Mesenchymal stem cell (in vitro differentiated cells and primary cell): ENCODE results near the gene PDZK1IP1.
"Not testable (repeated sequence)": the region's sequence is repeated elsewhere in the genome, so short reads cannot be mapped to it uniquely, and the experiment has no call there.

Source experiments
- DNase-seq: peaks from one replicate; pipeline ENCODE4 v3.0.0-alpha.2; 2013
- H2AFZ ChIP-seq: one replicate; pipeline ENCODE4 v1.6.1; 2013; ENCODE audit warnings: low read depth, mild to moderate bottlenecking, control low read depth, inconsistent platforms, low read length, moderate library complexity
- H2AK5ac ChIP-seq: 2 replicates; pipeline ENCODE4 v1.6.1; 2013; ENCODE audit warnings: low read length, moderate library complexity, mild to moderate bottlenecking, inconsistent platforms; ENCODE audit not compliant: severe bottlenecking
- H2BK120ac ChIP-seq: one replicate; pipeline ENCODE4 v1.6.1; 2013; ENCODE audit warnings: low read depth, mild to moderate bottlenecking, inconsistent platforms, low read length, moderate library complexity
- H2BK12ac ChIP-seq, 2 experiments: one replicate each; pipeline ENCODE4 v1.6.1; 2013; ENCODE audit warnings: inconsistent platforms in 2 of 2, low read length in 2 of 2, mild to moderate bottlenecking in 2 of 2, moderate library complexity in 2 of 2, control low read depth in 1 of 2
- H2BK15ac ChIP-seq: one replicate; pipeline ENCODE4 v1.6.1; 2013; ENCODE audit warnings: mild to moderate bottlenecking, low read depth, inconsistent platforms; ENCODE audit not compliant: poor library complexity, severe bottlenecking
- H2BK5ac ChIP-seq: 2 replicates; pipeline ENCODE4 v1.6.1; 2013; ENCODE audit warnings: low read depth, mild to moderate bottlenecking, low read length, control low read depth, inconsistent platforms; ENCODE audit not compliant: poor library complexity, severe bottlenecking
- H3K14ac ChIP-seq, 2 experiments: one replicate each; pipeline ENCODE4 v1.6.1; 2013; ENCODE audit warnings: inconsistent platforms in 2 of 2, low read length in 2 of 2, control low read depth in 1 of 2, mild to moderate bottlenecking in 1 of 2, moderate library complexity in 1 of 2
- H3K18ac ChIP-seq, 2 experiments: one replicate each; pipeline ENCODE4 v1.6.1; 2013; ENCODE audit warnings: inconsistent platforms in 2 of 2, low read length in 2 of 2, control low read depth in 1 of 2, low read depth in 1 of 2, mild to moderate bottlenecking in 1 of 2
- H3K23ac ChIP-seq, 2 experiments: one replicate each; pipeline ENCODE4 v1.6.1; 2013; ENCODE audit warnings: inconsistent platforms in 2 of 2, low read length in 2 of 2, mild to moderate bottlenecking in 2 of 2, moderate library complexity in 2 of 2, control low read depth in 1 of 2
- H3K27ac ChIP-seq: 2 replicates; pipeline ENCODE4 v1.5.1; 2013; ENCODE audit warnings: mild to moderate bottlenecking, moderate library complexity, low read length, control low read depth, inconsistent platforms; ENCODE audit not compliant: poor library complexity, severe bottlenecking
- H3K27me3 ChIP-seq, 2 experiments: 2 replicates each; pipeline versions ENCODE4 v1.6.1 to v1.7.0; 2013; ENCODE audit warnings: low read length in 2 of 2, mild to moderate bottlenecking in 2 of 2, moderate library complexity in 2 of 2, control low read depth in 1 of 2, inconsistent platforms in 1 of 2; ENCODE audit not compliant: control insufficient read depth in 1 of 2, insufficient read depth in 1 of 2
- H3K36me3 ChIP-seq, 2 experiments: 2 replicates each; pipeline versions ENCODE4 v1.6.1 to v1.7.0; 2013; ENCODE audit warnings: low read length in 2 of 2, control low read depth in 1 of 2, inconsistent platforms in 1 of 2, low read depth in 1 of 2, mild to moderate bottlenecking in 1 of 2; ENCODE audit not compliant: insufficient read depth in 2 of 2, control insufficient read depth in 1 of 2
- H3K4ac ChIP-seq, 2 experiments: one replicate each; pipeline ENCODE4 v1.6.1; 2013; ENCODE audit warnings: inconsistent platforms in 2 of 2, low read length in 2 of 2, mild to moderate bottlenecking in 2 of 2, moderate library complexity in 2 of 2, control low read depth in 1 of 2, low read depth in 1 of 2
- H3K4me1 ChIP-seq: 2 replicates; pipeline ENCODE4 v1.6.1; 2013; ENCODE audit warnings: low read depth, low read length, control low read depth; ENCODE audit not compliant: control insufficient read depth, insufficient read depth
- H3K4me2 ChIP-seq: 2 replicates; pipeline ENCODE4 v1.6.1; 2013; ENCODE audit warnings: low read length, mild to moderate bottlenecking, inconsistent platforms; ENCODE audit not compliant: poor library complexity, severe bottlenecking
- H3K4me3 ChIP-seq, 2 experiments: 2 replicates each; pipeline versions ENCODE4 v1.5.1 to v1.7.0; 2013; ENCODE audit warnings: low read length in 2 of 2, mild to moderate bottlenecking in 2 of 2, control low read depth in 1 of 2, low read depth in 1 of 2; ENCODE audit not compliant: insufficient read depth in 1 of 2
- H3K79me1 ChIP-seq: replicated peaks from 2 replicates; pipeline ENCODE4 v1.6.1; 2013; ENCODE audit warnings: mild to moderate bottlenecking, control low read depth, low read length, inconsistent platforms; ENCODE audit not compliant: poor library complexity, severe bottlenecking
- H3K9ac ChIP-seq: 2 replicates; pipeline ENCODE4 v1.7.0; 2013; ENCODE audit warnings: mild to moderate bottlenecking, low read length, moderate library complexity
- H3K9me3 ChIP-seq: 2 replicates; pipeline ENCODE4 v1.7.0; 2013; ENCODE audit warnings: mild to moderate bottlenecking, low read length; ENCODE audit not compliant: control insufficient read depth
- H4K8ac ChIP-seq: one replicate; pipeline ENCODE4 v1.6.1; 2013; ENCODE audit warnings: inconsistent platforms, mild to moderate bottlenecking, low read length, moderate library complexity
- H4K91ac ChIP-seq: one replicate; pipeline ENCODE4 v1.6.1; 2013; ENCODE audit warnings: mild to moderate bottlenecking, low read length, inconsistent platforms
- WGBS: methylation state at CpG from one replicate; pipeline ENCODE4 v1.1.7; 2013; ENCODE audit warnings: mixed read lengths; 5-methylcytosine and 5-hydroxymethylcytosine counted together

The PDZK1IP1 gene

GRCh38 chr1:47147047-47147785 is 42.6 kb downstream of the PDZK1IP1 start:
- H4K8ac ChIP-seq = no peak overlapping the region
- H2AK5ac ChIP-seq = no peak overlapping the region
- no peaks in the 10 kb centered on the region for H3K79me1 ChIP-seq
- 59% methylated on average over 5 of the region's 6 CpGs for WGBS
- H3K4ac ChIP-seq = no peak overlapping the region
- no peak overlapping the region for H2BK15ac ChIP-seq
- H3K4me2 ChIP-seq = no peak overlapping the region
- H3K9ac ChIP-seq = no peak overlapping the region
- no peak for DNase-seq
- H2AFZ ChIP-seq = no peak overlapping the region
- no peak overlapping the region for H3K18ac ChIP-seq
- no peak overlapping the region for H3K14ac ChIP-seq
- H3K27me3 ChIP-seq = peaks cover 0 to 3% of the 10 kb centered on the region in 2 experiments
- no peak overlapping the region for H3K4me3 ChIP-seq
- no peak overlapping the region for H2BK120ac ChIP-seq
- H3K4me1 ChIP-seq = no peaks in the 10 kb centered on the region
- no peak overlapping the region for H4K91ac ChIP-seq
- no peak overlapping the region for H3K27ac ChIP-seq
- no peak overlapping the region for H2BK12ac ChIP-seq
- no peak overlapping the region for H2BK5ac ChIP-seq
- H3K9me3 ChIP-seq = no peaks in the 10 kb centered on the region
- H3K23ac ChIP-seq = no peak overlapping the region
- H3K36me3 ChIP-seq = no peaks in the 10 kb centered on the region

GRCh38 chr1:47146495-47146894 is 43.3 kb downstream of the PDZK1IP1 start:
- H2AFZ ChIP-seq, H3K4ac ChIP-seq, H2BK15ac ChIP-seq, H3K79me1 ChIP-seq, DNase-seq, H3K18ac ChIP-seq, H3K4me2 ChIP-seq, H3K14ac ChIP-seq, H3K36me3 ChIP-seq, H2BK12ac ChIP-seq, H3K23ac ChIP-seq, H3K9ac ChIP-seq, H2BK120ac ChIP-seq, H3K27ac ChIP-seq, H4K91ac ChIP-seq, H2AK5ac ChIP-seq, H4K8ac ChIP-seq, H3K27me3 ChIP-seq, H3K4me1 ChIP-seq, H3K9me3 ChIP-seq, H2BK5ac ChIP-seq, H3K4me3 ChIP-seq: not testable (repeated sequence)
- WGBS = no CpG with 5 or more reads among the region's 1 CpG

GRCh38 chr1:47143654-47144053 is 46.2 kb downstream of the PDZK1IP1 start:
- not testable (repeated sequence) for H3K4me3 ChIP-seq, H3K9ac ChIP-seq, H2BK5ac ChIP-seq, H3K4me2 ChIP-seq, H2AFZ ChIP-seq, H3K36me3 ChIP-seq, H2BK120ac ChIP-seq, H4K91ac ChIP-seq, H2AK5ac ChIP-seq, H3K4me1 ChIP-seq, H3K79me1 ChIP-seq, H3K18ac ChIP-seq, H2BK15ac ChIP-seq, H3K9me3 ChIP-seq, H3K27ac ChIP-seq, DNase-seq, H3K23ac ChIP-seq, H4K8ac ChIP-seq, H2BK12ac ChIP-seq, H3K4ac ChIP-seq, H3K14ac ChIP-seq, H3K27me3 ChIP-seq
- 37% methylated on average over 6 of the region's 6 CpGs for WGBS

GRCh38 chr1:47140358-47140757 is 49.5 kb downstream of the PDZK1IP1 start:
- not testable (repeated sequence) for H3K4ac ChIP-seq, H3K4me2 ChIP-seq, H3K4me1 ChIP-seq, H2BK12ac ChIP-seq, H2BK15ac ChIP-seq, H3K23ac ChIP-seq, H3K9ac ChIP-seq, H2BK120ac ChIP-seq, H3K18ac ChIP-seq, H4K8ac ChIP-seq, H3K9me3 ChIP-seq, DNase-seq, H4K91ac ChIP-seq, H3K27me3 ChIP-seq, H3K36me3 ChIP-seq, H2AFZ ChIP-seq, H3K4me3 ChIP-seq, H2AK5ac ChIP-seq, H3K79me1 ChIP-seq, H3K14ac ChIP-seq, H3K27ac ChIP-seq, H2BK5ac ChIP-seq
- WGBS = 74% methylated on average over 2 of the region's 3 CpGs
